PC-9 (cell line): ENCODE results near the gene DCAF17.

ENCODE experiments used
- EZH2 ChIP-seq: fragments of 200-600 bp; sonication (generic); IDR thresholded peaks from 2 replicates; pipeline ENCODE4 v1.8.0; 2017; ENCODE audit warnings: antibody characterized with exemption, low read depth
- TF ChIP-seq, protein P1 (sequence below): fragments of 200-600 bp; sonication (generic); conservative IDR thresholded peaks from 2 replicates; pipeline ENCODE4 v1.6.1; 2017; ENCODE audit warnings: mixed run types, antibody characterized with exemption, mild to moderate bottlenecking, moderate library complexity

DNA sequence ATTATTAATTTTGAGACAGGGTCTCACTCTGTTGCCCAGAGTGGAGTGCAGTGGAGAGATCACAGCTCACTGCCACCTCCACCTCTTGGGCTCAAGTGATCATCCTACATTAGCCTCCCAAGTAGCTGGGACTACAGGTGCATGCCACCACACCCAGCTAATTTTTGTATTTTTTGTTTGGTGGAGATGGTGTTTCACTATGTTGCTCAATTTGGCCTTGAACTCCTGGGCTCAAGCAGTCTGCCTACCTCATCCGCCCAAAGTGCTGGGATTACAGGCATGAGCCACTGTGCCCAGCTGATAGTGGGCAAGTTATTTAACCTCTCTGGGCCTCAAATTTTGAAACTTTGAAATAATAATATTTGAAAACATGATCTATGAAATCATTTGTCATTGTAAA, 26.5 kb downstream of the DCAF17 start:
- TF ChIP-seq, protein P1, sequence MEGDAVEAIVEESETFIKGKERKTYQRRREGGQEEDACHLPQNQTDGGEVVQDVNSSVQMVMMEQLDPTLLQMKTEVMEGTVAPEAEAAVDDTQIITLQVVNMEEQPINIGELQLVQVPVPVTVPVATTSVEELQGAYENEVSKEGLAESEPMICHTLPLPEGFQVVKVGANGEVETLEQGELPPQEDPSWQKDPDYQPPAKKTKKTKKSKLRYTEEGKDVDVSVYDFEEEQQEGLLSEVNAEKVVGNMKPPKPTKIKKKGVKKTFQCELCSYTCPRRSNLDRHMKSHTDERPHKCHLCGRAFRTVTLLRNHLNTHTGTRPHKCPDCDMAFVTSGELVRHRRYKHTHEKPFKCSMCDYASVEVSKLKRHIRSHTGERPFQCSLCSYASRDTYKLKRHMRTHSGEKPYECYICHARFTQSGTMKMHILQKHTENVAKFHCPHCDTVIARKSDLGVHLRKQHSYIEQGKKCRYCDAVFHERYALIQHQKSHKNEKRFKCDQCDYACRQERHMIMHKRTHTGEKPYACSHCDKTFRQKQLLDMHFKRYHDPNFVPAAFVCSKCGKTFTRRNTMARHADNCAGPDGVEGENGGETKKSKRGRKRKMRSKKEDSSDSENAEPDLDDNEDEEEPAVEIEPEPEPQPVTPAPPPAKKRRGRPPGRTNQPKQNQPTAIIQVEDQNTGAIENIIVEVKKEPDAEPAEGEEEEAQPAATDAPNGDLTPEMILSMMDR = no peak
- TF ChIP-seq EZH2 = no peak
